ENCODE measurements around the gene SNX2. TPM values are rescaled to one million over a fixed set of nuclear protein-coding genes. Genes with fewer than 3 reads are reported as not detected.
"Not testable (repeated sequence)": the region's sequence is repeated elsewhere in the genome, so short reads cannot be mapped to it uniquely, and the experiment has no call there.

Gene SNX2
- polyA plus RNA-seq, 4 donors, result 132 to 170 (median 166) TPM

- no peak for DNase-seq (ENCODE audit: low read depth in 4 of 4, low spot score in 3 of 4)
Measured at GRCh38 chr5:122839731-122840130, 64.9 kb downstream of the SNX2 start.

DNA sequence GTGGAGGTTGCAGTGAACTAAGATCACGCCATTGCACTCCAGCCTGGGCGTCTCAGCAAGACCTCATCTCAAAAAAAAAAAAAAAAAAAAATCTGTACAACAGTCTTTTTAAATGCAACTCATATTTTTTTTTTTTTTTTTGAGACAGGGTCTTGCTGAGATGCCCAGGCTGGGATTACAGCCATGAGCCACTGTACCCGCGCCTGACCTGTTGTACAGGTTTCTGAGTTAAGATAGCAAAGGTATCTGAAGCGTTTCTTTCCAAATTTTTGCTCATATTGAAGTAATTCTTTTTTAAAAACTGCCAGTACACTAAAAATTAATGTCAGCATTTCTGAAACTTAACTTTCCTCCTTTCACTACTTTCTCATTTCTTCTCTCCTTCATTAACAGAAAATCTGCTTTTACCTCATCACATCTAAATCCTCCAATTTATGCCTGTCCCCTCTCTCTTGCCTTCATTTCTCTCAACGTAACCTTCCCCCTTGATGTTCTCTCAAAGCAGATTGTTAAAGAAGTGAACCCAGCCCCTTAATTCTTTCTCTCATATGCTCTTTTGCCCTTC is 67.2 kb downstream of the SNX2 start:
- DNase-seq (ENCODE audit: low read depth in 4 of 4, low spot score in 3 of 4), result no peak

DNA sequence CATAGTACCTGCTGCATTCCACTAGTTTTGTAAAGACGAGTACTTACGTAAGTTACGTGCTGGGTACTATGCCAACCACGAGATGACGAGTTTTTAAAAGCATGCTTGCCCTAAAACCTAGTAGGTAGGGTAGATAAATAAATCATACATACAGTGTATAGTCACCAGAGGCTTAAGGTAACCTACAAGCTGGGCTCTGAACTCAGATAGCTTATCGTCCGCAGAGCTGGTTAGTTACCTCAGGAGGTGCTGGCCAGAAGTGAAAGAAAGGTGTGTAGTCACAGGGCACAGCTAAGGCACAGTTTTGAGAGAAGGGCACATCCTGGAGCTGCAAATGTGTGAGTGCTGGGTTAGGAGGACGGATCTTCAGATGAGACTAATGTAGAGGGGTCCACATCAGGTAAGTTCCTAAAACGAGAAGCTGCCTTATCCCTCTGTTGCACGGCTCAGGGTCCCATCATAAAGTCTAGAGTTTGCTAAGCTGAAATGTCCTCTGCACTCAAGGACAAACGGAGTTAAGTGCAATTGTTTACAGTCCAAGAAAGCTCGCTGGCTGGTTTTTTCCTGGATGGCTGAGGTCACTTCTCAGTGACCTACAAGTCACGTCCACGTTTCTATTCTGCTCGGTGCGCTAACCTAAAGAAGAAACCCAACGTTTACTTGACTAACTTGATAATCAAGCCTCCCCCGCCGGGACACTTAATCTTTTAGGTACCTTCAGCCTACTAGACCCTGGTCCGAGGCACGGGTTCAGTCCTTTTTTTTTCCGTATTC is 69.4 kb downstream of the SNX2 start:
- peak in 3 of 4 donors; percentile 16 to 43 (median 26) for DNase-seq (ENCODE audit: low read depth in 4 of 4, low spot score in 3 of 4)

DNA sequence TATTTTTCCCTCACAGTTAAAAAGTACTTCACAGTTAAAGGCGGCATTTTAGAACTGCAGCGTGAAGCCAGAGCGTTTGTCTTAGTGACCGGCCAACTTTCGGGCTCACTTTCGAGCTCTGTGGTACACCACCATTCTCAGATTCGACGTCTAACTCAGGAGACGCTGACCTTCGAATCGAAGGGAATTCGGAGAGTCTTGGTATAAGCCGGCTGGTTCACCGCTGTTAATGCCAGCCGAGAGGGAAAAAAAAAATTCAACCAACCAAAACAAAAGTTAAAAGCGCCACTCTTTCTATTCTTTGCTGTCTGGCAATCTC is 70.0 kb downstream of the SNX2 start:
- DNase-seq (ENCODE audit: low read depth in 4 of 4, low spot score in 3 of 4), result peak in 1 of 4 donors; percentile 12

- peak; percentile 48 to 63 (median 55) for DNase-seq (ENCODE audit: low read depth in 4 of 4, low spot score in 3 of 4)
Measured at GRCh38 chr5:122845229-122846050, 70.6 kb downstream of the SNX2 start, which contains the start of gene SNX24. SNX24 (plus strand) TSS chr5:122845613; CDS start chr5:122845634, 21 bp downstream.

DNA sequence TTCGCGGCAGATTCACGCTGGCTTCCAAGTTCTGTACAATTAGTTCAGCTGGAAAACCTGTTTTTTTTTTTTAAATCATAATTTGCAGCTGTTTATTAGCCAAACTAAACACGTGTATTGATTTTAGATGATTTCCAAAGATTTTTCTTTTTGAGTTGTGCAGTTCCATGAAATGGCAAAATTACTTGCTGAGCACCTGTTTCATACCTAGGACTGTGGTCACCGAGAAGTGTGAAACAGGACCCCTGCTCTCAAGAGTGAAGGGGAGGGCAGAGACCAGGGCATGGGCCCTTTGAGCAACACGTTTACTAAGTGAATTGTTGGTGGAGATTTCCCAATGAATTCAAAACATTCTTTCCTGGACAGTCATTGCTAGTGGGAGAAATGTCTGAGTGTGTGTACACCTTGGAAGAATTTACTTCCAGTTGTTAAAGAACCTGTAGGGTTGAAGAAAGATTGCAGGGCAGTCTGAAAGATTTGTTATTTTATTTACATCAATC is 71.2 kb downstream of the SNX2 start:
- peak in 2 of 4 donors; percentile 8 to 10 for DNase-seq (ENCODE audit: low read depth in 4 of 4, low spot score in 3 of 4)

DNA sequence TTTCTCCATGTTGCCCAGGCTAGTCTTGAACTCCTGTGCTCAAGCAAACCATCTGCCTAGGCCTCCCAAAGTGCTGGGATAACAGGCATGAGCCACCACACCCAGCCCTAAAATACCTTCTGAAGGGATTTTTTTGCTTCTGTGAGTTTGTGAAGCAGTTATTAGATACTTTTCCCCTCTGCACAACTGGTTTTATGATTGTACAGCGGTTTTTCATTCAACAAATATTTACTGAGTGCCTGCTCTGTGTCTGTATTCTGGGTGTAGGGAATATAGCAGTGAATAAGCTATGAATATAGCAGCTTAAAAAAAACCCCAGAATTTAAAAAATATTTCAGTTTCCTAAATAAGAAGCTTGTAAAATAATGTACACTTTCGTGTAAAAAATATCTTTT is 72.8 kb downstream of the SNX2 start:
- DNase-seq (ENCODE audit: low read depth in 4 of 4, low spot score in 3 of 4), result no peak

GRCh38 chr5:122849771-122850170 is 74.9 kb downstream of the SNX2 start:
- DNase-seq (ENCODE audit: low read depth in 4 of 4, low spot score in 3 of 4), result no peak

DNA sequence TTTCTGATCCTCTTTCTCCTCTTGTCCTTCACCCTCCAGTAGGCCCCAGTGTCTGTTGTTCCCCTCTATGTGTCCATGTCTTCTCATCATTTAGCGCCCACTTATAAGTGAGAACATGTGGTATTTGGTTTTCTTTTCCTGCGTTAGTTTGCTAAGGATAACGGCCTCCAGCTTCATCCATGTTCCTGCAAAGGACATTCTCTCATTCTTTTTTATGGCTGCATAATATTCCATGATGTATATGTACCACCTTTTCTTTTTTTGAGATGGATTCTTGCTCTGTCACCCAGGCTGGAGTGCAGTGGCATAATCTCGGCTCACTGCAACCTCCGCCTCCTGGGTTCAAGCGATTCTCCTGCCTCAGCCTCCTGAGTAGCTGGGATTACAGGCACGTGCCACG is 82.7 kb downstream of the SNX2 start:
- not testable (repeated sequence) for DNase-seq (ENCODE audit: low read depth in 4 of 4, low spot score in 3 of 4)

GRCh38 chr5:122858451-122858850 is 83.6 kb downstream of the SNX2 start:
- no peak for DNase-seq (ENCODE audit: low read depth in 4 of 4, low spot score in 3 of 4)

DNA sequence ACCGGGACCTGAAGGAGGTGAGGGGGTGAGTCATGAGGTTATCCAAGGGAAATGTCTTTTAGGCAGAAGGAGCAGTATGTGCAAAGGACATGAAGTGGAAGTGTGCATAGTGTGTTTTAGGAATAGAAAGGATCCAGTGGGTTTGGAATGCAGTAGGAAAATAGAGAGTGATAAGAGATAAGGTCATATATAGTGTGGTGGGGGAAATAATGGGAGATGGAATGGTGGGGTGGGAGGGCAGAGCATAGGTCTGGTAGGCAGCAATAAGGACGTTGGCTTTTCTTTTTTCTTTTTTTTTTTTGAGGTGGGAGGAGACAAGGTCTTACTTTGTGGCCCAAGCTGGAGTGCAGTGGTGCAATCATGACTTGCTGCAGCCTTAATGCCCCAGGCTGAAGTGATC is 88.4 kb downstream of the SNX2 start:
- no peak for DNase-seq (ENCODE audit: low read depth in 4 of 4, low spot score in 3 of 4)

- DNase-seq (ENCODE audit: low read depth in 4 of 4, low spot score in 3 of 4), result no peak
Measured at GRCh38 chr5:122863721-122864120, 88.8 kb downstream of the SNX2 start.

GRCh38 chr5:122864400-122864799 is 89.5 kb downstream of the SNX2 start:
- no peak for DNase-seq (ENCODE audit: low read depth in 4 of 4, low spot score in 3 of 4)

DNA sequence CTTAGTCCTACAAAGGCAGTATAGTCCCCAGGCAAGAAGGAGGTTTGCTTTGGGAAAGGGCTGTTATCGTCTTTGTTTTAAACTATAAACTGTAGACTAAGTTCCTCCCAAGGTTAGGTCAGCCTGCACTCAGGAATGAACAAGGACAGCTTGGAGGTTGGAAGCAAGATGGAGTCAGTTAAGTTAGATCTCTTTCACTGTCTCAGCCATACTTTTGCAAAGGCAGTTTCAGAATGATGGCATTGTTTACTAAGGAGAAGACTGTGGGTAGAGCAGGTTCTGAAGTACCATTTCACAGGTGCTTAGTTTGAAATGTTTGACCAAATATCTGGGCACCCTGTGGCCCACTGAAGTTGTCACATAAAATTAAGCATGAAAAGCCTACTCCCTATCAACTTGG is 90.0 kb downstream of the SNX2 start:
- DNase-seq (ENCODE audit: low read depth in 4 of 4, low spot score in 3 of 4), result no peak

DNA sequence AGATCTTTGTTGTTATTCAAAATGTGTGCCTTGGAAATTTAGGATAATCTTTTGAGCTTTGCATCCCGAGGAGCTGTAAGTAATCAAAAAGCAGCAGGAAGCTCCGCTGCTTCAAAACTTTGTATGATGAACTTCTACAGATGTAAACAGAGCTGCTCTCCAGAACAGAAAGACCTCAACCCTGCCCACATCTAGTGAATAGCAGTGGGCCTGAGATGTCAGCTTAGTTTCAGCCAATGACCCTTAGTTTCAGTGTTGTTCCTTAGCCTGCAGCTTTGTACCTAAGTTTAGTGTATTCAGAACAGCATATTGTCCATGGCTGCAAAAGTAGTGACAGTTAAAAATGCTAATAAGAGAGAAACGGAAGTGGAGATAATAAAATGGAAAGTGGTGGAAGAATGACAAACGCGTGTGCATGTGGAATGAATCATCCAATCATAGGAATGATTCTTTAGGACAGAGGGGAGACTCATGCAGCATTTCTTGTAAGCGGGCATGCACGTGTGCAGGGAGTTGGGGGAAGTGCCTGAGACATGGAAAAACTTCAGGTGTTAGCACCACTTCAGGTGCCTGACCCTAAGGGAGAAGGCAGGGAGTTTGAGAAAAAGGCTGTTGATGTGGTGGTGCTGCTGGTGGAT is 95.5 kb downstream of the SNX2 start:
- DNase-seq (ENCODE audit: low read depth in 4 of 4, low spot score in 3 of 4), result no peak

DNA sequence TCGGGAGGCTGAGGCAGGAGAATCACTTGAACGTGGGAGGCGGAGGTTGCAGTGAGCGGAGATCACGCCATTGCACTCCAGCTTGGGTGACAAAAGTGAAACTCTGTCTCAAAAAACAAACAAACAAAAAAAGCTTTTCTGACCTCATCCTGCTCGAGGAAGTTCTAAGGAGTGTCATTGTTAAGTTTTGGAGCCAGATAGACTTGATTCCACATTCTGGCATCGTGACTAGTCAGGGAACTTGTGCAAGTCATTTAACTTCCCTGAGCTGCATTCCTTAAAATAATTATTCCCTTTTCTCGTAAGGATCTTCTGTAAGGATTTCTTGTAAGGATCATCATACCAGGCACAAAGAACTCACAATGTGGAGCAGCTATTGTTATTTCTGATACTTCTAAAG is 96.8 kb downstream of the SNX2 start:
- DNase-seq (ENCODE audit: low read depth in 4 of 4, low spot score in 3 of 4), result no peak

GRCh38 chr5:122874179-122874875 is 99.4 kb downstream of the SNX2 start:
- no peak for DNase-seq (ENCODE audit: low read depth in 4 of 4, low spot score in 3 of 4)

- DNase-seq (ENCODE audit: low read depth in 4 of 4, low spot score in 3 of 4), result no peak
Measured at GRCh38 chr5:122877518-122877917, 102.6 kb downstream of the SNX2 start.

DNA sequence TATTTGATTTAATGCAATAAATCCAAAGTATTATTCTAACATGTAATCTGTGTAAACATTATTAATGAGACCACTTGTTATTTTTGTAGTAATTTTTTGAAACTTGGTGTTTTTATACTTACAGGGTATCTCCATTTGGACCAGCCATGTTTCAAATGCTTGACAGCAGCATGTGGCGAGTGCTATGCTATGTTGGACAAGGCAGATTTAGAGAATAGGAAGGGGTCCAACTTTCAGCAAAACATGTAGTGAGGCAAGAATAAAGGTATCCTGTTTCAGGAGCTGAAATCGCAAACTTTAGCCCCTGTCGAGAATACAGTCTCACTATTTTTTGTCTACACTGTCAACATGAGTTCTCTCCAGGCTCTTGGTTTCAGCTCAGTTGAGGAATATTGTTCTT is 104.2 kb downstream of the SNX2 start:
- DNase-seq (ENCODE audit: low read depth in 4 of 4, low spot score in 3 of 4), result no peak
